OCI-LY3 (cell line): Measurements from ENCODE around the gene SDC1.

Experiments used
- H2AFZ ChIP-seq: fragments of 200-600, 300-600 bp; shearing (Covaris generic); 2 replicates; pipeline ENCODE4 v1.6.0; 2014; ENCODE audit warnings: antibody characterized with exemption, low read depth, low read length
- H3K27ac ChIP-seq: fragments of 200-600, 300-600 bp; sonication (generic); 2 replicates; pipeline ENCODE4 v1.5.1; 2014; ENCODE audit warnings: mild to moderate bottlenecking, low read length, moderate library complexity, mixed read lengths
- H3K27me3 ChIP-seq: fragments of 200-600, 300-600 bp; sonication (generic); 2 replicates; pipeline ENCODE4 v1.6.1; 2014; ENCODE audit warnings: low read depth, low read length, mixed read lengths
- H3K36me3 ChIP-seq: fragments of 200-600, 300-600 bp; sonication (generic); replicated peaks from 2 replicates; pipeline ENCODE3; 2014; ENCODE audit warnings: low read depth, low read length, mixed read lengths
- H3K4me1 ChIP-seq: fragments of 300-600, 200-600 bp; sonication (generic); 2 replicates; pipeline ENCODE4 v1.6.1; 2014; ENCODE audit warnings: low read length, mixed read lengths
- H3K4me2 ChIP-seq: fragments of 200-600, 300-600 bp; sonication (generic); 2 replicates; pipeline ENCODE4 v1.6.1; 2014; ENCODE audit warnings: low read length, mixed read lengths
- H3K4me3 ChIP-seq: fragments of 300-600, 200-600 bp; sonication (generic); 2 replicates; pipeline ENCODE4 v1.5.1; 2014; ENCODE audit warnings: antibody characterized with exemption, mild to moderate bottlenecking, low read length, moderate library complexity
- H3K79me2 ChIP-seq: fragments of 300-600, 200-600 bp; shearing (Covaris generic); 2 replicates; pipeline ENCODE4 v1.6.1; 2014; ENCODE audit warnings: mild to moderate bottlenecking, low read length, mixed read lengths
- H3K9ac ChIP-seq: fragments of 300-600, 200-600 bp; shearing (Covaris generic); 2 replicates; pipeline ENCODE4 v1.6.0; 2014; ENCODE audit warnings: mild to moderate bottlenecking, low read length, moderate library complexity
- H3K9me3 ChIP-seq: fragments of 200-600, 300-600 bp; shearing (Covaris generic); 2 replicates; pipeline ENCODE4 v1.6.1; 2014; ENCODE audit warnings: low read length, mixed read lengths; ENCODE audit not compliant: insufficient read depth
- H4K20me1 ChIP-seq: fragments of 200-600, 300-600 bp; sonication (generic); 2 replicates; pipeline ENCODE4 v1.6.1; 2016; ENCODE audit warnings: low read length, mixed read lengths; ENCODE audit not compliant: insufficient read depth
- CTCF ChIP-seq: fragments of 200-600, 300-600 bp; sonication (generic); IDR thresholded peaks from 2 replicates; pipeline ENCODE4 v1.5.1; 2014; ENCODE audit warnings: antibody characterized with exemption, low read length, low read depth
- EZH2phosphoT487 ChIP-seq: fragments of 200-600 bp; shearing (Covaris generic); IDR thresholded peaks from 2 replicates; pipeline ENCODE4 v1.6.1; 2018; ENCODE audit warnings: antibody characterized with exemption, mixed run types, low read depth

The SDC1 gene

GRCh38 chr2:20215183-20216040 lies 9.5 kb downstream of the SDC1 start:
- no peak overlapping the region for H3K4me2 ChIP-seq
- H3K4me3 ChIP-seq = no peak overlapping the region
- H3K27ac ChIP-seq = no peak overlapping the region
- no peak for TF ChIP-seq CTCF
- no peak for TF ChIP-seq EZH2phosphoT487
- H3K4me1 ChIP-seq = peaks cover 9% of the 10 kb centered on the region; the same call in 1 of the 2 replicates
- H3K9ac ChIP-seq = no peak overlapping the region
- no peaks in the 10 kb centered on the region for H3K9me3 ChIP-seq
- H2AFZ ChIP-seq = no peak overlapping the region
- H4K20me1 ChIP-seq = no peaks in the 10 kb centered on the region
- H3K79me2 ChIP-seq = no peaks in the 10 kb centered on the region
- no peaks in the 10 kb centered on the region for H3K27me3 ChIP-seq
- H3K36me3 ChIP-seq = no peaks in the 10 kb centered on the region

GRCh38 chr2:20214566-20215182 lies 10.3 kb downstream of the SDC1 start:
- Histone ChIP-seq H3K9ac (no peak overlapping the region), H4K20me1 (no peaks in the 10 kb centered on the region), H3K4me1 (0 out of 2 replicates have a peak, but pooled peaks cover 7% of the 10 kb centered on the region)

GRCh38 chr2:20213651-20214565 lies 11.0 kb downstream of the SDC1 start:
- TF ChIP-seq CTCF (no peak), EZH2phosphoT487 (no peak)
- Histone ChIP-seq H4K20me1 (no peaks in the 10 kb centered on the region), H2AFZ (no peak overlapping the region), H3K27me3 (no peaks in the 10 kb centered on the region), H3K9me3 (no peaks in the 10 kb centered on the region), H3K27ac (no peak overlapping the region), H3K79me2 (no peaks in the 10 kb centered on the region), H3K36me3 (no peaks in the 10 kb centered on the region), H3K4me1 (0 out of 2 replicates have a peak, but pooled peaks cover 7% of the 10 kb centered on the region), H3K9ac (no peak overlapping the region), H3K4me3 (no peak overlapping the region), H3K4me2 (no peak overlapping the region)

More at GRCh38 chr2:20214566-20215182, 10.3 kb downstream of the SDC1 start:
- H3K9me3 ChIP-seq = no peaks in the 10 kb centered on the region
- no peaks in the 10 kb centered on the region for H3K36me3 ChIP-seq
- H3K27me3 ChIP-seq = no peaks in the 10 kb centered on the region
- no peaks in the 10 kb centered on the region for H3K79me2 ChIP-seq
- no peak overlapping the region for H3K4me2 ChIP-seq
- H3K27ac ChIP-seq = no peak overlapping the region
- H2AFZ ChIP-seq = no peak overlapping the region
- TF ChIP-seq EZH2phosphoT487 = no peak
- no peak for TF ChIP-seq CTCF
- no peak overlapping the region for H3K4me3 ChIP-seq
